ENCODE measurements around the gene COX19.
"Not testable (repeated sequence)": the region's sequence is repeated elsewhere in the genome, so short reads cannot be mapped to it uniquely, and the experiment has no call there.

The COX19 gene

DNA sequence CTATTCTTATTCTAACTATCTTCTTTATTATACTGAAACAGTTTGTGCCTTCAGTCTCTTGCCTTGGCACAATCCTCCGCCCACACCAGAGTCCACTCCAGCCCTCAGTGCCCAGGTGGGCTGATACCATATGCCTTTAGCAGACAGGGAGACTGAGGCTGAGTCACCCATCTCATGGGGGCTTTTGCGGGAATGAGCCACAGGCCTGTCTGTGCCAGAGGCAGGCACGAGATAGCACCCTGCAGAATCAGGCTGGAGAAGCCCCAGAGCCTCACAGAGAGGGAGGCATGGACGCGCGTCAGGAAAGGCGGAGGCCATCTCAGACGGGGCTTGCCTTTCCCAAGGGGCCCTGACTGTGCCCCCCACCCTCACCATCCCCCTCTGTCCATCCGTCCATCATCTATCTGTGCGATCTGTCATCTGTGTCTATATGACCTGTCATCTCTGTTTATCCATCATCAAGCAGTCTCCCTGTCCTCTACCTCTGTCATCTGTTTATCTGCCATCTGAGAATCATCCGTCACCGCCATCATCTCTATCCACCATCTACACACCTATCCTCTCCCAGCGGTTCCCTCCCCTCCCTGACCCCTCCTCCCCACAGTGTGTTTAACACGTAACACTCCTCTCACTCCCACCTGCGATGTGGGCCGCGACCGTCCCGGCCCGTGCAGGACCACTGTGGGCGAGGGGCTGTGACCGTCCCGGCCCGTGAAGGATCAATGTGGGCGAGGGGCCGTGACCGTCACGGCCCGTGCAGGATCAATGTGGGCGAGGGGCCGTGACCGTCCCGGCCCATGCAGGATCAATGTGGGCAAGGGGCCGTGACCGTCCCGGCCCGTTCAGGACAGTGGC lies 13.6 kb downstream of the COX19 start:
- Histone ChIP-seq H3K27ac (ENCODE audit: low read length) (no peak overlapping the region), H3K36me3 (ENCODE audit: control insufficient read depth in 1 of 2, insufficient read depth in 2 of 2, low read length in 2 of 2) (peaks cover 0 to 2% of the 10 kb centered on the region in 2 donors), H3K4me1 (ENCODE audit: control insufficient read depth in 1 of 2, insufficient read depth in 2 of 2, low read length in 2 of 2) (peaks cover 9 to 37% of the 10 kb centered on the region in 2 donors), H3K27me3 (ENCODE audit: low read depth, low read length) (no peaks in the 10 kb centered on the region), H3K4me3 (ENCODE audit: low read depth in 1 of 2, low read length in 2 of 2) (no peak overlapping the region), H3K9me3 (ENCODE audit: control insufficient read depth in 1 of 2, low read length in 2 of 2) (no peaks in the 10 kb centered on the region)

DNA sequence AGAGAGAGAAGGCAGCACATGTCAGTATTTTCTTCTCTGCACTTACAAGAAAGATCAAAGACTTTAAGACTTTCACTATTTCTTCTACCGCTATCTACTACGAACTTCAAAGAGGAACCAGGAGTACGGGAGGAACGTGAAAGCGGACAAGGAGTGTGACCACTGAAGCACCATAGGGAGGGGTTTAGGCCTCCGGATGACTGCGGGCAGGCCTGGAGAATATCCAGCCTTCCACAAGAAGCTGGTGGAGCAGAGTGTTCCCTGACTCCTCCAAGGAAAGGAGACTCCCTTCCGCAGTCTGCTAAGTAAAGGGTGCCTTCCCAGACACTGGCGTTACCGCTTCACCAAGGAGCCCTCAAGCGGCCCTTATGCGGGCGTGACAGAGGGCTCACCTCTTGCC lies 14.4 kb downstream of the COX19 start:
- not testable (repeated sequence) for H3K27ac ChIP-seq (ENCODE audit: low read length); H3K9me3 ChIP-seq (ENCODE audit: control insufficient read depth in 1 of 2, low read length in 2 of 2); H3K36me3 ChIP-seq (ENCODE audit: control insufficient read depth in 1 of 2, insufficient read depth in 2 of 2, low read length in 2 of 2); H3K4me3 ChIP-seq (ENCODE audit: low read depth in 1 of 2, low read length in 2 of 2); H3K27me3 ChIP-seq (ENCODE audit: low read depth, low read length)
- peaks cover 9 to 39% of the 10 kb centered on the region in 2 donors for H3K4me1 ChIP-seq (ENCODE audit: control insufficient read depth in 1 of 2, insufficient read depth in 2 of 2, low read length in 2 of 2)

DNA sequence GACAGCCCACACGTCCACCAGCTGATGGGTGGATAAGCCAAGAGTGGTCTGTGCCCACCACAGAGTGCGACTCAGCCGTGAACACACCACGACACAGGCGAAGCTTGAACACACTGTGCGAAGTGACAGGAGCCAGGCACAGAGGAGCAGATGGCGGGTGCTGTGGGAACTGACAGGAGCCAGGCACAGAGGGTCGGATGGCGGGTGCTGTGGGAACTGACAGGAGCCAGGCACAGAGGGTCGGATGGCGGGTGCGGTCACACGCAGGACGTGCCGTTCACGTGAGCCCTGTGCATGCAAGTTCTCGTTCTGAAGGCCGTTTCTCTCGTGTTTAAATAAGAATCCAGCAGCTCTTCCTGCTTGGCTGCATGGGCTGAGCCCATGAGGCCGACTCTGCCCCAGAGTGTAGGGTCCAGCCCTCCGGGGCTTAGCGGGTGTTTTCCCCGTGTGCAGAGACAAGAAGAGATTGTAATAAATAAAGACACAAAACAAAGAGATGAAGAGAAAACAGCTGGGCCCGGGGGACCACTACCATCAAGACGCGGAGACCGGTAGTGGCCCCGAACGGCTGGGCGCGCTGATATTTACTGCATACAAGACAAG lies 15.0 kb downstream of the COX19 start:
- Histone ChIP-seq H3K4me3 (ENCODE audit: low read depth in 1 of 2, low read length in 2 of 2) (no peak overlapping the region), H3K27me3 (ENCODE audit: low read depth, low read length) (no peaks in the 10 kb centered on the region), H3K4me1 (ENCODE audit: control insufficient read depth in 1 of 2, insufficient read depth in 2 of 2, low read length in 2 of 2) (peaks cover 9 to 36% of the 10 kb centered on the region in 2 donors)

GRCh38 chr7:959740-960139 lies 15.6 kb downstream of the COX19 start:
- not testable (repeated sequence) for H3K27ac ChIP-seq (ENCODE audit: low read length); H3K27me3 ChIP-seq (ENCODE audit: low read depth, low read length); H3K9me3 ChIP-seq (ENCODE audit: control insufficient read depth in 1 of 2, low read length in 2 of 2); H3K4me3 ChIP-seq (ENCODE audit: low read depth in 1 of 2, low read length in 2 of 2); H3K36me3 ChIP-seq (ENCODE audit: control insufficient read depth in 1 of 2, insufficient read depth in 2 of 2, low read length in 2 of 2)
- peaks cover 3 to 35% of the 10 kb centered on the region in 2 donors for H3K4me1 ChIP-seq (ENCODE audit: control insufficient read depth in 1 of 2, insufficient read depth in 2 of 2, low read length in 2 of 2)

More for the DNA sequence above, 15.0 kb downstream of the COX19 start:
- H3K9me3 ChIP-seq (ENCODE audit: control insufficient read depth in 1 of 2, low read length in 2 of 2), result no peaks in the 10 kb centered on the region
- no peaks in the 10 kb centered on the region for H3K36me3 ChIP-seq (ENCODE audit: control insufficient read depth in 1 of 2, insufficient read depth in 2 of 2, low read length in 2 of 2)
- no peak overlapping the region for H3K27ac ChIP-seq (ENCODE audit: low read length)

GRCh38 chr7:959271-959670 lies 16.1 kb downstream of the COX19 start:
- Histone ChIP-seq H3K27me3 (ENCODE audit: low read depth, low read length) (no peaks in the 10 kb centered on the region), H3K36me3 (ENCODE audit: control insufficient read depth in 1 of 2, insufficient read depth in 2 of 2, low read length in 2 of 2) (no peaks in the 10 kb centered on the region), H3K9me3 (ENCODE audit: control insufficient read depth in 1 of 2, low read length in 2 of 2) (no peaks in the 10 kb centered on the region), H3K27ac (ENCODE audit: low read length) (no peak overlapping the region), H3K4me3 (ENCODE audit: low read depth in 1 of 2, low read length in 2 of 2) (no peak overlapping the region), H3K4me1 (ENCODE audit: control insufficient read depth in 1 of 2, insufficient read depth in 2 of 2, low read length in 2 of 2) (peaks cover 0 to 30% of the 10 kb centered on the region in 2 donors)

- Histone ChIP-seq H3K4me1 (ENCODE audit: control insufficient read depth in 1 of 2, insufficient read depth in 2 of 2, low read length in 2 of 2) (peaks cover 0 to 23% of the 10 kb centered on the region in 2 donors), H3K27ac (ENCODE audit: low read length) (no peak overlapping the region), H3K27me3 (ENCODE audit: low read depth, low read length) (no peaks in the 10 kb centered on the region)
Measured at GRCh38 chr7:958221-959200, 16.8 kb downstream of the COX19 start.

DNA sequence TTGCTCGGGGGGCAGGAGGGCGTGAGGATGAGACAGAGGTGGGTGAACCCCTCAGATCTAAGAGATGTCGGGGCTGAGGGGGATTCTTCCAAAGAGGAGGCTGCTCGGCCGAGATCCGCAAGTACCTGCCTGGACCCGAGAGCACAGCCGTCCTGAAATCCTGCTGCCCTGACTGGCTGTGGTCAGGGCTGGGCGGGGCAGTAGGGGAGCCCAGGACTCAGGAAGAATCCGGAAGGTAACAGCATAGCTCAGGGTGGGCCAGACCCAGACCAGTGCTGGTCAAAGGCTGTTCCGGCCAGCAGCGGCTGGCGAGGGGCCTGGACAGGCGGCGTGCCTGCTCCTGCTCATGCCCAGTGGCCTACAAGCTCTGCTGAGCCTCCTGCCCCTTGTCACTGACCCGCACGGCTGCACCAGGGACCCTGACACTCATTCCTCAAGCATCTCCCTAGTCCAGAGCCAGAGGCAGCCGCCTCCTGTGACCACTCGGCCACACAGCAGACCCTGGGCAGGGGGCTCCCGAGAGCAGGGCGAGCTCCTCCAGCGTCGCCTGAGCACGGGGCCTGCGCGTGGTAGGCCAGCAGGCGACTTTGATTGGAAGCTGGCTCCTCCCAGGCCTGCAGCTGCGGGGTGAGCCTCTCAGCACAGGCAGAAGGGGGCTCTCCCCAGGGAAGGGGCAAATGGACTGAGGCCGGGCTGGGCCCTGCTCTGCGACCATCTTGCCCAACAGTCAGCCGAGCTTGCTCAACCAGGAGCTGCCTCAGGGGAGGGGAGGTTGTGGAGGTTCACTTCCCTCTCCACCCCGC lies 17.7 kb downstream of the COX19 start:
- peaks cover 0 to 22% of the 10 kb centered on the region in 2 donors for H3K4me1 ChIP-seq (ENCODE audit: control insufficient read depth in 1 of 2, insufficient read depth in 2 of 2, low read length in 2 of 2)
- H3K4me3 ChIP-seq (ENCODE audit: low read depth in 1 of 2, low read length in 2 of 2), result no peak overlapping the region
- H3K9me3 ChIP-seq (ENCODE audit: control insufficient read depth in 1 of 2, low read length in 2 of 2), result no peaks in the 10 kb centered on the region
- no peaks in the 10 kb centered on the region for H3K36me3 ChIP-seq (ENCODE audit: control insufficient read depth in 1 of 2, insufficient read depth in 2 of 2, low read length in 2 of 2)
- H3K27ac ChIP-seq (ENCODE audit: low read length), result no peak overlapping the region
- no peaks in the 10 kb centered on the region for H3K27me3 ChIP-seq (ENCODE audit: low read depth, low read length)

More at GRCh38 chr7:958221-959200, 16.8 kb downstream of the COX19 start:
- Histone ChIP-seq H3K4me3 (ENCODE audit: low read depth in 1 of 2, low read length in 2 of 2) (no peak overlapping the region), H3K9me3 (ENCODE audit: control insufficient read depth in 1 of 2, low read length in 2 of 2) (no peaks in the 10 kb centered on the region), H3K36me3 (ENCODE audit: control insufficient read depth in 1 of 2, insufficient read depth in 2 of 2, low read length in 2 of 2) (no peaks in the 10 kb centered on the region)

GRCh38 chr7:956031-956430 lies 19.3 kb downstream of the COX19 start:
- H3K27me3 ChIP-seq (ENCODE audit: low read depth, low read length), result no peaks in the 10 kb centered on the region
- peaks cover 0 to 20% of the 10 kb centered on the region in 2 donors for H3K4me1 ChIP-seq (ENCODE audit: control insufficient read depth in 1 of 2, insufficient read depth in 2 of 2, low read length in 2 of 2)
- no peak overlapping the region for H3K4me3 ChIP-seq (ENCODE audit: low read depth in 1 of 2, low read length in 2 of 2)
- no peak overlapping the region for H3K27ac ChIP-seq (ENCODE audit: low read length)
- no peaks in the 10 kb centered on the region for H3K36me3 ChIP-seq (ENCODE audit: control insufficient read depth in 1 of 2, insufficient read depth in 2 of 2, low read length in 2 of 2)
- H3K9me3 ChIP-seq (ENCODE audit: control insufficient read depth in 1 of 2, low read length in 2 of 2), result no peaks in the 10 kb centered on the region

DNA sequence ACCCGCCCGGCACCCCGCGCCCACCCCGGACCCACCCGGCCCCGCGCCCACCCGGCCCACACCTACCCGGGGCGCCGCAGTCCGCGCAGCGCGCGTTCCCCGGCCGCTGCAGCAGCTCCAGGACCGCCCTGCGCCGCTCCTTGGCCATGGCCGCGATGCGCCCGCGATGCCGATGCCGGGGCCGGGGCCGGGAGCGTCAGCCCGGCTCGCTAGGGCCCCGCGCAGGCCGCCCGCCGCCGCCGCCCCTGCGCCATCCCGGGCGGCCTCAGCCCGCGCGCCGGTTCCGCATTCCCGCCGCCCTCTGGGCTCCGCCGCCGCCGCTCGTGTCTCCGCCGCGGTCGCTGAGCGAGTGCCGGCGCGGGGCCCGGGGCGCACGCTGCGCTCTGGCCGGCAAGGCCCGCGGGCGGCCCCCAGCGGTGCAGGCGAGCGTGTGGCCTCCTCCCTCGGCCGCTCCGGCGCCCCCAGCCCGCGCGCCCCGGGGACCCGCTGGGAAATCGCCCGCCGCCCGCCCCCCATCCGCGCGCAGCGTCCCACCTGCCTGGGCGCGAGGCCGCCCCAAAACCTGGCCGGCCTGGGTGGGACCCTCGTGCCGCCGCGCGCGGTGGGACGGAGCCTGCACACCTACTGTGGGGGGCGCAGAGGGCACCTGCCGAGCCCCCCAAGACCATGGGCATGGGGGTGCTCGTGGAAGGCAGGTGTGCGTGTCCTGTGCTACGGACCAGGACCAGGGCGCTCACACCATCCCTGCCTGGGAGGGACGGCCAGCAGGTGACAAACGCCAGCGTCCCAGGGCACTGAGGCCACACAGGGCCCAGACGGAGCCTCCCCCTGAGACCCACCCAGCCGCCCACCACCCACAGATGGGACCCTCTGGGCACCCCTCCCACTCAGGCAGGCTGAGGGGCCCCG lies 20.8 kb downstream of the COX19 start, which contains the start of gene ADAP1:
ADAP1 (minus strand) TSS at position 351 of the 909 bp plus-strand sequence; CDS start at position 148, 203 bp downstream.
- H3K27ac ChIP-seq (ENCODE audit: low read length), result no peak within 1 kb of the TSS
- H3K4me1 ChIP-seq (ENCODE audit: control insufficient read depth in 1 of 2, insufficient read depth in 2 of 2, low read length in 2 of 2), result peaks cover 0 to 20% of the 10 kb centered on the region in 2 donors
- H3K9me3 ChIP-seq (ENCODE audit: control insufficient read depth in 1 of 2, low read length in 2 of 2), result no peaks in the 10 kb centered on the region
- no peaks in the 10 kb centered on the region for H3K27me3 ChIP-seq (ENCODE audit: low read depth, low read length)
- H3K4me3 ChIP-seq (ENCODE audit: low read depth in 1 of 2, low read length in 2 of 2), result peak within 1 kb of the TSS; percentile 50 to 78
- H3K36me3 ChIP-seq (ENCODE audit: control insufficient read depth in 1 of 2, insufficient read depth in 2 of 2, low read length in 2 of 2), result no peaks in the 10 kb centered on the region
